Activated CD4-positive, alpha-beta T cell treated with anti-CD3 and anti-CD28 coated beads for 36 hours (primary cell): ENCODE measurements around the gene WDR64. TPM values are rescaled to one million over a fixed set of nuclear protein-coding genes. Genes with fewer than 3 reads are reported as not detected.
A peak's percentile ranks its signal among the peaks of the same experiment; 100 is the strongest.

Experiments
- ATAC-seq: fragments of 200-7000 bp; cut with Tn5 transposase; one replicate; pipeline ENCODE4 v1.10.0; 2021; ENCODE audit warnings: mild to moderate bottlenecking, moderate library complexity
- CTCF ChIA-PET: fragments of 350-600 bp; sonication (Branson Sonifier 250); formaldehyde crosslinking; loops from one replicate; lab custom pipeline; 2021; ENCODE audit warnings: antibody characterized with exemption; lab: Charles Lee
- POLR2A ChIA-PET: fragments of 350-600 bp; sonication (Branson Sonifier 250); formaldehyde crosslinking; loops from one replicate; lab custom pipeline; 2021; ENCODE audit warnings: antibody characterized with exemption, inconsistent platforms; lab: Charles Lee
- DNase-seq: peaks from one replicate; pipeline ENCODE4 v3.0.0-alpha.2; 2020
- H3K27ac Mint-ChIP-seq: one replicate; pipeline ENCODE4 v1.8.0; 2021; ENCODE audit warnings: mixed read lengths
- H3K27me3 Mint-ChIP-seq: one replicate; pipeline ENCODE4 v1.8.0; 2021; ENCODE audit warnings: mixed read lengths
- H3K36me3 Mint-ChIP-seq: one replicate; pipeline ENCODE4 v1.8.0; 2021; ENCODE audit warnings: low read depth, mixed read lengths
- H3K4me1 Mint-ChIP-seq: one replicate; pipeline ENCODE4 v1.8.0; 2021; ENCODE audit warnings: mixed read lengths
- H3K4me3 Mint-ChIP-seq: one replicate; pipeline ENCODE4 v1.8.0; 2021; ENCODE audit warnings: mild to moderate bottlenecking, moderate library complexity, mixed read lengths
- H3K9me3 Mint-ChIP-seq: one replicate; pipeline ENCODE4 v1.8.0; 2021; ENCODE audit warnings: low read depth, mixed read lengths
- intact Hi-C, 2 experiments: fragments of 100-400 bp; cut with DNase I in 1 of 2; cut with micrococcal nuclease in 1 of 2; formaldehyde crosslinking; loops; one replicate each; pipeline versions ENCODE4 v1.14.2 to v1.15.1; 2022 to 2024; cut with DNase I, micrococcal nuclease
- total RNA-seq, 2 experiments: library from RNA; stranded (reverse); gene quantifications; one replicate each; pipeline ENCODE4 v1.2.3, GENCODE V29; 2021

The WDR64 gene
- total RNA-seq, 2 experiments from 2014 or later, result not detected

- POLR2A ChIA-PET, result no interaction called here
- Mint-ChIP-seq H3K4me1 (peaks cover 20% of the 10 kb centered on the region), H3K36me3 (peaks cover 2% of the 10 kb centered on the region), H3K9me3 (no peaks in the 10 kb centered on the region), H3K27me3 (no peaks in the 10 kb centered on the region), H3K4me3 (peak overlapping the region; percentile 8), H3K27ac (peak overlapping the region; percentile 64)
- CTCF ChIA-PET, result interaction anchor here (0.6 to 3.1 kb wide), 12 partner anchors 8 to 386 kb away, joined by 3 to 29 read pairs (median 4); partner anchors contain the start of genes EXO1 and MAP1LC3C
- no peak for DNase-seq
- ATAC-seq, result no peak
- intact Hi-C loops, result loop anchor here (1.0 to 10.0 kb wide), 5 partner anchors 62 to 284 kb away; partner anchors contain the start of genes EXO1 (in 1 of the 2) and KMO (in 1 of the 2)
Observed at GRCh38 chr1:241612533-241613477, 39.3 kb upstream of the WDR64 start.

- no peaks in the 10 kb centered on the region for H3K9me3 Mint-ChIP-seq
- no peak overlapping the region for H3K27ac Mint-ChIP-seq
- H3K4me3 Mint-ChIP-seq, result no peak overlapping the region
- H3K36me3 Mint-ChIP-seq, result peaks cover 2% of the 10 kb centered on the region
- ChIA-PET CTCF (interaction anchor here (1.3 kb wide), 1 partner anchor 12 kb away, joined by 3 read pairs; no protein-coding TSS in a partner anchor), POLR2A (no interaction called here)
- no peaks in the 10 kb centered on the region for H3K27me3 Mint-ChIP-seq
- ATAC-seq (no peak), DNase-seq (peak; percentile 33)
- intact Hi-C loops, result loop anchor here (5.0 to 10.0 kb wide), 4 partner anchors 61 to 283 kb away; partner anchors contain the start of genes EXO1 (in 1 of the 2) and KMO (in 1 of the 2)
- peaks cover 14% of the 10 kb centered on the region for H3K4me1 Mint-ChIP-seq
Observed at GRCh38 chr1:241614144-241614543, 37.9 kb upstream of the WDR64 start.

GRCh38 chr1:241614572-241614971, 37.5 kb upstream of the WDR64 start:
- no peaks in the 10 kb centered on the region for H3K27me3 Mint-ChIP-seq
- peaks cover 2% of the 10 kb centered on the region for H3K36me3 Mint-ChIP-seq
- H3K27ac Mint-ChIP-seq, result no peak overlapping the region
- H3K4me1 Mint-ChIP-seq, result peaks cover 14% of the 10 kb centered on the region
- ChIA-PET CTCF (interaction anchor here (1.3 kb wide), 1 partner anchor 11 kb away, joined by 3 read pairs; no protein-coding TSS in a partner anchor), POLR2A (no interaction called here)
- ATAC-seq (no peak), DNase-seq (no peak)
- intact Hi-C loops, result loop anchor here (5.0 to 10.0 kb wide), 4 partner anchors 60 to 283 kb away; partner anchors contain the start of genes EXO1 (in 1 of the 2) and KMO (in 1 of the 2)
- no peak overlapping the region for H3K4me3 Mint-ChIP-seq
- H3K9me3 Mint-ChIP-seq, result no peaks in the 10 kb centered on the region

GRCh38 chr1:241615043-241615974, 36.8 kb upstream of the WDR64 start:
- POLR2A ChIA-PET, result interaction anchor here (0.6 to 0.7 kb wide), 2 partner anchors 15 to 79 kb away, joined by 3 to 4 read pairs; no protein-coding TSS in a partner anchor
- H3K27ac Mint-ChIP-seq, result no peak overlapping the region

GRCh38 chr1:241617426-241617825, 34.7 kb upstream of the WDR64 start:
- H3K27ac Mint-ChIP-seq, result no peak overlapping the region
- ATAC-seq (peak; percentile 37), DNase-seq (no peak)
- no peaks in the 10 kb centered on the region for H3K27me3 Mint-ChIP-seq
- ChIA-PET POLR2A (no interaction called here), CTCF (interaction anchor here (1.0 to 2.0 kb wide), 2 partner anchors 9 to 31 kb away, joined by 3 to 10 read pairs; no protein-coding TSS in a partner anchor)
- intact Hi-C loops, result loop anchor here in 1 of 2 experiments (10.0 kb wide), 1 partner anchor 57 kb away; no protein-coding TSS in a partner anchor
- no peak overlapping the region for H3K4me3 Mint-ChIP-seq
- peaks cover 7% of the 10 kb centered on the region for H3K36me3 Mint-ChIP-seq
- H3K4me1 Mint-ChIP-seq, result peaks cover 14% of the 10 kb centered on the region
- H3K9me3 Mint-ChIP-seq, result no peaks in the 10 kb centered on the region

More at GRCh38 chr1:241615043-241615974, 36.8 kb upstream of the WDR64 start:
- DNase-seq (no peak), ATAC-seq (no peak)
- CTCF ChIA-PET, result no interaction called here
- peaks cover 14% of the 10 kb centered on the region for H3K4me1 Mint-ChIP-seq
- intact Hi-C loops, result loop anchor here in 1 of 2 experiments (10.0 kb wide), 1 partner anchor 59 kb away; no protein-coding TSS in a partner anchor
- no peaks in the 10 kb centered on the region for H3K9me3 Mint-ChIP-seq
- no peaks in the 10 kb centered on the region for H3K27me3 Mint-ChIP-seq
- H3K36me3 Mint-ChIP-seq, result peaks cover 2% of the 10 kb centered on the region
- no peak overlapping the region for H3K4me3 Mint-ChIP-seq

GRCh38 chr1:241622669-241623068, 29.4 kb upstream of the WDR64 start:
- ATAC-seq (no peak), DNase-seq (no peak)
- Mint-ChIP-seq H3K36me3 (peaks cover 4% of the 10 kb centered on the region), H3K9me3 (no peaks in the 10 kb centered on the region), H3K27me3 (no peaks in the 10 kb centered on the region), H3K4me1 (peaks cover 6% of the 10 kb centered on the region), H3K4me3 (no peak overlapping the region), H3K27ac (no peak overlapping the region)
- POLR2A ChIA-PET, result no interaction called here
- intact Hi-C loops, result no loop called here
- CTCF ChIA-PET, result interaction anchor here (0.8 to 4.7 kb wide), 3 partner anchors 11 to 28 kb away, joined by 3 to 29 read pairs (median 5); partner anchors contain the start of genes CHML and OPN3

- Mint-ChIP-seq H3K36me3 (peaks cover 4% of the 10 kb centered on the region), H3K27me3 (no peaks in the 10 kb centered on the region), H3K27ac (no peak overlapping the region), H3K4me3 (no peak overlapping the region), H3K4me1 (peaks cover 11% of the 10 kb centered on the region), H3K9me3 (no peaks in the 10 kb centered on the region)
- ATAC-seq (no peak), DNase-seq (no peak)
- ChIA-PET CTCF (interaction anchor here (0.6 to 1.0 kb wide), 2 partner anchors 106 to 894 kb away, joined by 3 read pairs; partner anchors contain the start of gene FH), POLR2A (no interaction called here)
- intact Hi-C loops, result no loop called here
Observed at GRCh38 chr1:241624935-241625334, 27.1 kb upstream of the WDR64 start.

GRCh38 chr1:241627453-241628259, 24.4 kb upstream of the WDR64 start:
- Mint-ChIP-seq H3K9me3 (no peaks in the 10 kb centered on the region), H3K4me1 (peaks cover 22% of the 10 kb centered on the region), H3K4me3 (peak overlapping the region; percentile 1), H3K36me3 (peaks cover 10% of the 10 kb centered on the region), H3K27ac (peak overlapping the region; percentile 44), H3K27me3 (no peaks in the 10 kb centered on the region)
- CTCF ChIA-PET, result interaction anchor here (0.6 to 2.7 kb wide), 18 partner anchors 8 to 221 kb away, joined by 3 to 34 read pairs (median 4); partner anchors contain the start of genes CHML, FH, KMO and OPN3
- POLR2A ChIA-PET, result no interaction called here
- ATAC-seq, result peak; percentile 89
- DNase-seq, result peak; percentile 58
- intact Hi-C loops, result loop anchor here (1.0 kb wide), 2 partner anchors 16 to 96 kb away; no protein-coding TSS in a partner anchor

GRCh38 chr1:241630005-241630404, 22.1 kb upstream of the WDR64 start:
- H3K27ac Mint-ChIP-seq, result no peak overlapping the region
- no peaks in the 10 kb centered on the region for H3K9me3 Mint-ChIP-seq
- CTCF ChIA-PET, result interaction anchor here (0.7 to 2.1 kb wide), 5 partner anchors 8 to 100 kb away, joined by 3 to 7 read pairs (median 4); no protein-coding TSS in a partner anchor
- POLR2A ChIA-PET, result no interaction called here
- H3K36me3 Mint-ChIP-seq, result peaks cover 21% of the 10 kb centered on the region
- DNase-seq, result no peak
- no peak overlapping the region for H3K4me3 Mint-ChIP-seq
- no peaks in the 10 kb centered on the region for H3K27me3 Mint-ChIP-seq
- no peak for ATAC-seq
- intact Hi-C loops, result no loop called here
- peaks cover 27% of the 10 kb centered on the region for H3K4me1 Mint-ChIP-seq

- peaks cover 32% of the 10 kb centered on the region for H3K4me1 Mint-ChIP-seq
- H3K27ac Mint-ChIP-seq, result no peak overlapping the region
- ChIA-PET CTCF (interaction anchor here (0.7 to 2.1 kb wide), 5 partner anchors 8 to 100 kb away, joined by 3 to 7 read pairs (median 4); no protein-coding TSS in a partner anchor), POLR2A (no interaction called here)
- ATAC-seq (no peak), DNase-seq (no peak)
- H3K36me3 Mint-ChIP-seq, result peaks cover 26% of the 10 kb centered on the region
- H3K27me3 Mint-ChIP-seq, result no peaks in the 10 kb centered on the region
- intact Hi-C loops, result no loop called here
- H3K4me3 Mint-ChIP-seq, result no peak overlapping the region
- no peaks in the 10 kb centered on the region for H3K9me3 Mint-ChIP-seq
Observed at GRCh38 chr1:241630476-241630875, 21.6 kb upstream of the WDR64 start.
